Vagina (tissue), 2 donors: ENCODE results near the gene PRSS36.

Source experiments
- CTCF ChIP-seq, 3 experiments: fragments of 450-650 bp in 2 of 3; fragments of 200-600 bp in 1 of 3; sonication (generic) in 1 of 3; IDR thresholded peaks; one replicate each; pipeline ENCODE4 v1.5.1; 2017 to 2019; ENCODE audit warnings: antibody characterized with exemption in 3 of 3, mild to moderate bottlenecking in 2 of 3, moderate library complexity in 2 of 3
- POLR2A ChIP-seq, 2 donors: fragments of 450-650 bp; IDR thresholded peaks; one replicate each; pipeline ENCODE4 v1.6.1; 2017; ENCODE audit warnings: antibody characterized with exemption in 2 of 2, mild to moderate bottlenecking in 2 of 2, moderate library complexity in 2 of 2

- no peak for TF ChIP-seq CTCF (IDR thresholded peaks at IDR 0.05)
- TF ChIP-seq POLR2A (IDR thresholded peaks at IDR 0.05) = peak in 1 of 2 donors; percentile 79
These were observed 29.4 kb upstream of the PRSS36 start for GRCh38 chr16:31179219-31179746.
